ENCODE data around the gene AVEN.

The AVEN gene

DNA sequence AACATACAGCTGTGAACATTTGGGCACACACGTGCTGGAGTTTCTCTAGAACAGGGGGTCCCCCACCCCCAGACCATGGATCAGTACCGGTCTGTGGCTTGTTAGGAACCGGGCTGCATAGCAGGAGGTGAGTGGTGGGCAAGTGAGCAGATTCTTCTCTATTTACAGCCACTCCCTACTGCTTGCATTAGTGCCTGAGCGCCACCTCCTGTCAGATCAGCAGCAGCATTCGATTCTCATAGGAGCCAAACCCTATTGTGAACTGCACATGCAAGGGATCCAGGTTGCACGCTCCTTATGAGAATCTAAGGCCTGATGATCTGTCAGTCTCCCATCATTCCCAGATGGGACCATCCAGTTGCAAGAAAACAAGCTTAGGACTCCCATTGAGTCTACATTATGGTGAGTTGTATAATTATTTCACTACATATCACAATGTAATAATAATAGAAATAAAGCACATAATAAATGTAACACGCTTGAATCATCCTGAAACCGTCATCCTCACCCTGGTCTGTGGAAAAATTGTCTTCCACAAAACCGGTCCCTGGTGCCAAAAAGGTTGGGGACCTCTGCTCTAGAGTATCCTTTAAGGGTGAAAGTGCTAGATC, 44.9 kb downstream of the AVEN start:
- peak; percentile 13 for TF ChIP-seq CTCF (IDR thresholded peaks at IDR 0.05)
- Histone ChIP-seq H2AFZ (no peak overlapping the region), H3K4me2 (ENCODE audit: low read length) (no peak overlapping the region), H3K79me2 (no peaks in the 10 kb centered on the region), H3K9me3 (ENCODE audit: control insufficient read depth, low read length) (no peaks in the 10 kb centered on the region), H3K9ac (no peak overlapping the region), H3K27me3 (ENCODE audit: control insufficient read depth, insufficient read depth, low read length) (no peaks in the 10 kb centered on the region), H3K36me3 (ENCODE audit: control insufficient read depth, insufficient read depth, low read length) (no peaks in the 10 kb centered on the region), H3K27ac (no peak overlapping the region), H3K4me3 (ENCODE audit: low read depth, low read length) (no peak overlapping the region), H3K4me1 (no peaks in the 10 kb centered on the region)

DNA sequence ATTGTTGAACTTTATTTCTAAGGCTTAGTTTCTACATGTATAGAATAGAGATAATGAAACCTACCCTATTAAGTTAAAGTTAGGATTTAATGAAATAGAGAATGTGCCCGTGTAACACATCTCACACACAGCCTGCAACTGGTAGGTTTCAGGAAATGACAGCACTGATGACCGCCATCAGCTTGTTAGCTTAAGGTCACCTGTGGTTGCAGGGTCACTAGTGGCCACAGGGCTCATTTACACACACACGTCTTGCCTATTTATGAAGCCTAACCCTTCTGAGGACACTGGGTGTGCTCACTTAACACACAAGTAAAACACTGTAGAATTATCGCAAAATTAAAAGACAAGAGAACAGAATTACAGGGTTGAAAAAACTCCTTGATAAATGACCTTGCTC, 50.6 kb downstream of the AVEN start:
- Histone ChIP-seq H2AFZ (no peak overlapping the region), H3K4me2 (ENCODE audit: low read length) (no peak overlapping the region), H3K4me3 (ENCODE audit: low read depth, low read length) (no peak overlapping the region), H3K36me3 (ENCODE audit: control insufficient read depth, insufficient read depth, low read length) (no peaks in the 10 kb centered on the region), H3K79me2 (no peaks in the 10 kb centered on the region), H3K9me3 (ENCODE audit: control insufficient read depth, low read length) (no peaks in the 10 kb centered on the region), H3K4me1 (peaks cover 7% of the 10 kb centered on the region), H3K27ac (no peak overlapping the region), H3K9ac (no peak overlapping the region), H3K27me3 (ENCODE audit: control insufficient read depth, insufficient read depth, low read length) (no peaks in the 10 kb centered on the region)
- no peak for TF ChIP-seq CTCF (IDR thresholded peaks at IDR 0.05)

DNA sequence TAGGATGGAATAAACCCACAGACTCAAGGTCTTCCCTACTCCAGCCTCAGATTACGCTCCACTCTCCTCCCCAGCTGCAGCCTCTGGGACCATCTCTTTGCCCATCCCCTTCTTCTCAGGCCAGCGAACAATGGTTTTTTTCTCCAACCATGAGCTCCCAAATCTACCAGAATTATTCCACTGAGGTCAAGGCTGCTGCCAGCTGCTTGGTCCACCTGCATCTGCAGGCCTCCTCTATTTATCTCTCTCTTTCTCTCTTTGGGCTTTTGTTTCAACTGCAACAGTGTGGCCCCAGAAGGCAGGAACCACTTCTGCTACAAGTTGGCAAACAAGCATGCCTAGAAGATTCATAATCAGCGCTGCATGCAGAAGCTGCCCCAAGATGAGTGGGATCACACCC, 51.6 kb downstream of the AVEN start:
- H3K4me2 ChIP-seq (ENCODE audit: low read length), result no peak overlapping the region
- no peaks in the 10 kb centered on the region for H3K9me3 ChIP-seq (ENCODE audit: control insufficient read depth, low read length)

GRCh38 chr15:33985751-33986150, 53.3 kb downstream of the AVEN start:
- H3K79me2 ChIP-seq, result no peaks in the 10 kb centered on the region
- no peak overlapping the region for H2AFZ ChIP-seq
- no peak overlapping the region for H3K4me2 ChIP-seq (ENCODE audit: low read length)
- H3K27me3 ChIP-seq (ENCODE audit: control insufficient read depth, insufficient read depth, low read length), result no peaks in the 10 kb centered on the region
- H3K9me3 ChIP-seq (ENCODE audit: control insufficient read depth, low read length), result no peaks in the 10 kb centered on the region
- no peak for TF ChIP-seq CTCF (IDR thresholded peaks at IDR 0.05)
- H3K4me1 ChIP-seq, result peaks cover 7% of the 10 kb centered on the region
- no peaks in the 10 kb centered on the region for H3K36me3 ChIP-seq (ENCODE audit: control insufficient read depth, insufficient read depth, low read length)
- no peak overlapping the region for H3K9ac ChIP-seq
- peak overlapping the region; percentile 54 for H3K27ac ChIP-seq
- H3K4me3 ChIP-seq (ENCODE audit: low read depth, low read length), result no peak overlapping the region

More for the DNA sequence above, 51.6 kb downstream of the AVEN start:
- Histone ChIP-seq H3K27me3 (ENCODE audit: control insufficient read depth, insufficient read depth, low read length) (no peaks in the 10 kb centered on the region), H3K79me2 (no peaks in the 10 kb centered on the region), H3K27ac (no peak overlapping the region), H3K36me3 (ENCODE audit: control insufficient read depth, insufficient read depth, low read length) (no peaks in the 10 kb centered on the region), H3K4me3 (ENCODE audit: low read depth, low read length) (no peak overlapping the region), H3K4me1 (peaks cover 7% of the 10 kb centered on the region), H3K9ac (no peak overlapping the region), H2AFZ (no peak overlapping the region)
- TF ChIP-seq CTCF (IDR thresholded peaks at IDR 0.05), result no peak

- H3K79me2 ChIP-seq, result no peaks in the 10 kb centered on the region
- H3K4me3 ChIP-seq (ENCODE audit: low read depth, low read length), result no peak overlapping the region
- H3K27me3 ChIP-seq (ENCODE audit: control insufficient read depth, insufficient read depth, low read length), result no peaks in the 10 kb centered on the region
- H3K27ac ChIP-seq, result peak overlapping the region; percentile 54
- H3K9me3 ChIP-seq (ENCODE audit: control insufficient read depth, low read length), result no peaks in the 10 kb centered on the region
- H2AFZ ChIP-seq, result no peak overlapping the region
- H3K9ac ChIP-seq, result no peak overlapping the region
- H3K4me1 ChIP-seq, result peaks cover 7% of the 10 kb centered on the region
- no peaks in the 10 kb centered on the region for H3K36me3 ChIP-seq (ENCODE audit: control insufficient read depth, insufficient read depth, low read length)
- no peak overlapping the region for H3K4me2 ChIP-seq (ENCODE audit: low read length)
- TF ChIP-seq CTCF (IDR thresholded peaks at IDR 0.05), result no peak
These were observed 53.7 kb downstream of the AVEN start for GRCh38 chr15:33985287-33985686.

Measured in parathyroid adenoma (tissue), 2 donors.